ENCODE results near the gene DNPH1. TPM values are rescaled to one million over a fixed set of nuclear protein-coding genes. Genes with fewer than 3 reads are reported as not detected.

Gene DNPH1
- total RNA-seq, 1 donor from 2014 or later, result 39.1 TPM

DNA sequence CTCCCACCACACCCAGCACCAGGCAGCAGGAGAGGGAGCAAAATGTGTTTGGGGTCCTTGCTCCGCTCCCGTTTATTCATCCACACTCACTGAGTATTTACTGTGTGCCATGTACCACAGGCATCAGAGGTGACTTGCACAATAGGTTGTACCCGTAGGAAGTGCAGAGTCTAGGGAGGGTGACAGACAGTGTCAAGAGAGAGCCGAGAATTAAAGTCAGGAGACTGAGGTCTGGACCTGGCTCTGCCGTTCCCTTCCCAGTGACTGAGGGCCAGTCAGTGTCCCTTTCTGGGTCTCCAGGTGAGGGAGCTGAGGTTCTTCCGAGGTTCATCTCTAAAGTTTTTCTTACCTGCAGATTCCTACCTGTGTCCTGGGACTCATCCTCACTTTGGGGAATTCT, 36.3 kb upstream of the DNPH1 start:
- intact Hi-C loops (cut with DNase I), result no loop called here

DNA sequence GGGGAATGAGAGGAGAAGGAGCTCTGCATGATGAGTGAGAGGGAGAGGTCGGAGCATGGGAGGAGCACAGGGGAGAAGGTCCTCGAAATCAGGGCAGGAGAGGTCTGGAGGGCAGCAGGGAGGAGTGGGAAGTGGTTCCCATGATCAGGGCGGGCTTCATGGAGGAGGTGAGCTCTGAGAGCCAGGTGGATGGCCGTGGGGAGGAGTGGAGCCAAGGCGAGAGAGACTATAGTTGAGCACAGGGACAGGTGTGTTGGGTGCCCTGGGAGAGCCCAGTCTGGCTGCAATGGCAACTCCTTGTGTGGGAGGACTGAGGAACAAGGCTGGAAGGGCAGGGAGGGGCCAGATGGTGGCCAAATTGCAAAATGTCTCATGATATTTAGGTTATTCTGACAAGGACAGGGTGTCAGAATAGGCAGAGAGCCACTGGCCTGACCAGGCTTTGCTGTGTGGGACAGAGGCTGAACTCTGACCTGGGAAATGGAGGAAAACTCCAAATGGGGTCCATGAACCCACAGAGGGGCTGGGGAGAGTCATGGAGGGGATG, 35.4 kb upstream of the DNPH1 start:
- Histone ChIP-seq H3K27ac (no peak overlapping the region), H3K4me3 (no peak overlapping the region), H3K27me3 (peaks cover 4% of the 10 kb centered on the region), H3K9me3 (no peaks in the 10 kb centered on the region), H3K4me1 (no peaks in the 10 kb centered on the region), H3K36me3 (no peaks in the 10 kb centered on the region)
- intact Hi-C loops (cut with DNase I), result no loop called here
- TF ChIP-seq, protein P1, sequence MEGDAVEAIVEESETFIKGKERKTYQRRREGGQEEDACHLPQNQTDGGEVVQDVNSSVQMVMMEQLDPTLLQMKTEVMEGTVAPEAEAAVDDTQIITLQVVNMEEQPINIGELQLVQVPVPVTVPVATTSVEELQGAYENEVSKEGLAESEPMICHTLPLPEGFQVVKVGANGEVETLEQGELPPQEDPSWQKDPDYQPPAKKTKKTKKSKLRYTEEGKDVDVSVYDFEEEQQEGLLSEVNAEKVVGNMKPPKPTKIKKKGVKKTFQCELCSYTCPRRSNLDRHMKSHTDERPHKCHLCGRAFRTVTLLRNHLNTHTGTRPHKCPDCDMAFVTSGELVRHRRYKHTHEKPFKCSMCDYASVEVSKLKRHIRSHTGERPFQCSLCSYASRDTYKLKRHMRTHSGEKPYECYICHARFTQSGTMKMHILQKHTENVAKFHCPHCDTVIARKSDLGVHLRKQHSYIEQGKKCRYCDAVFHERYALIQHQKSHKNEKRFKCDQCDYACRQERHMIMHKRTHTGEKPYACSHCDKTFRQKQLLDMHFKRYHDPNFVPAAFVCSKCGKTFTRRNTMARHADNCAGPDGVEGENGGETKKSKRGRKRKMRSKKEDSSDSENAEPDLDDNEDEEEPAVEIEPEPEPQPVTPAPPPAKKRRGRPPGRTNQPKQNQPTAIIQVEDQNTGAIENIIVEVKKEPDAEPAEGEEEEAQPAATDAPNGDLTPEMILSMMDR (IDR thresholded peaks at IDR 0.05), result no peak
- DNase-seq (ENCODE audit: low spot score in 2 of 2), result no peak

More for the DNA sequence above, 36.3 kb upstream of the DNPH1 start:
- TF ChIP-seq, protein P1 (IDR thresholded peaks at IDR 0.05), result no peak
- Histone ChIP-seq H3K9me3 (no peaks in the 10 kb centered on the region), H3K36me3 (no peaks in the 10 kb centered on the region), H3K27me3 (peaks cover 7% of the 10 kb centered on the region), H3K4me1 (no peaks in the 10 kb centered on the region), H3K4me3 (no peak overlapping the region), H3K27ac (no peak overlapping the region)
- DNase-seq (ENCODE audit: low spot score in 2 of 2), result no peak

DNA sequence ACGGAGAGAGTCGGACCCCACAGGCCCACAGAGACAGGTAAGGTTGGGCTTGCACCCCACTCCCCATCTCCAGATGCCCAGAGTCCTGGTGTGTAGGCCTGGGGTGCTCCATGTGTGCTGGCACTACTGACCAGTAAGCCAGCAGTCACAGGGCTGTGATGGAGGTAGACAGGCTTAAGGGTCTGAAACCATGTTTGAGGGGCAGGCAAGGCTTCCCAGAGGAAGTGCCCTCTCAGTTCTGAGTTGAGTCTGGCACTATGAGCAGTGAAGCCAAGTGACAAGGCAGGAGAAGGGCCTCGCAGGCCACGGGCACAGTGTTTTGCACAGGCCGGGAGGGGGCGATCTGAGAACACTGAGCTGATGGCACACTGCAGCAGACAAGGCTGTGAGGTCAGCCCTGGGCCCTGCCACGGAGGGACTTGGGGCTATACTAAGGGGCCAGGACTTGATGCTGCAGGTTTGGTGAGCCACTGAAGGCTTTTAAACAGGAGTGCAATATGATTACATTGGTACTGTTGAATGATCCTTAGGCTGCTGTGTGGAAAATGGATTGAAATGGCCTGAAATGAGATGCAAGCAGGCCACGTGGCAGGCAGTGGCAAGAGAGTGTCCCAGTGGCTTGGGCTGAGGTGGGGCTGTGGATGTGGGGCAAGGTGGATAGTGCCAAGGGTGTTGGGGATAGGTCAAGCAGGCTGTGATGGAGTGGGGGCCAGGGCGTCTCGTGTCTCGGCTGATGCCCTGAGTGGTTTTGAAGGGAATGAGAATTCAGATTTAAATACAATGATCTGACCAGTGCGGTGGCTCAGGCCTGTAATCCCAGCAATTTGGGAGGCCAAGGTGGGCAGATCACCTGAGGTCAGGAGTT, 34.3 kb upstream of the DNPH1 start:
- Histone ChIP-seq H3K4me1 (no peaks in the 10 kb centered on the region), H3K4me3 (no peak overlapping the region), H3K27ac (no peak overlapping the region), H3K36me3 (no peaks in the 10 kb centered on the region), H3K9me3 (no peaks in the 10 kb centered on the region), H3K27me3 (no peaks in the 10 kb centered on the region)
- DNase-seq (ENCODE audit: low spot score in 2 of 2), result peak in 1 of 2 donors; percentile 74
- TF ChIP-seq, protein P1 (IDR thresholded peaks at IDR 0.05), result peak; percentile 42 to 58 (median 47)
- intact Hi-C loops (cut with DNase I), result no loop called here

DNA sequence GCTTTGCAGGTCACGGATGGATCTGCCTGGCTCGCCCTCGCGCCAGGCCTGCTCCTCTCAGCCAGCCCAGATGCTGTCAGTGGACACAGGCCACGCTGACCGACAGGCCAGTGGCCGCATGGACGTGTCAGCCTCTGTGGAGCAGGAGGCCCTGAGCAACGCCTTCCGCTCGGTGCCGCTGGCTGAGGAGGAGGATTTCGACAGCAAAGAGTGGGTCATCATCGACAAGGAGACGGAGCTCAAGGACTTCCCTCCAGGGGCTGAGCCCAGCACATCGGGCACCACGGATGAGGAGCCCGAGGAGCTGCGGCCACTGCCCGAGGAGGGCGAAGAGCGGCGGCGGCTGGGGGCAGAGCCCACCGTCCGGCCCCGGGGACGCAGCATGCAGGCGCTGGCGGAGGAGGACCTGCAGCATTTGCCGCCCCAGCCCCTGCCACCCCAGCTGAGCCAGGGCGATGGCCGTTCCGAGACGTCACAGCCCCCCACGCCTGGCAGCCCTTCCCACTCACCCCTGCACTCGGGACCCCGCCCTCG, 33.6 kb upstream of the DNPH1 start:
- H3K36me3 ChIP-seq, result no peaks in the 10 kb centered on the region
- intact Hi-C loops (cut with DNase I), result no loop called here
- H3K27ac ChIP-seq, result no peak overlapping the region
- H3K27me3 ChIP-seq, result no peaks in the 10 kb centered on the region
- no peak overlapping the region for H3K4me3 ChIP-seq
- DNase-seq (ENCODE audit: low spot score in 2 of 2), result no peak
- TF ChIP-seq, protein P1 (IDR thresholded peaks at IDR 0.05), result no peak
- no peaks in the 10 kb centered on the region for H3K9me3 ChIP-seq
- H3K4me1 ChIP-seq, result no peaks in the 10 kb centered on the region

DNA sequence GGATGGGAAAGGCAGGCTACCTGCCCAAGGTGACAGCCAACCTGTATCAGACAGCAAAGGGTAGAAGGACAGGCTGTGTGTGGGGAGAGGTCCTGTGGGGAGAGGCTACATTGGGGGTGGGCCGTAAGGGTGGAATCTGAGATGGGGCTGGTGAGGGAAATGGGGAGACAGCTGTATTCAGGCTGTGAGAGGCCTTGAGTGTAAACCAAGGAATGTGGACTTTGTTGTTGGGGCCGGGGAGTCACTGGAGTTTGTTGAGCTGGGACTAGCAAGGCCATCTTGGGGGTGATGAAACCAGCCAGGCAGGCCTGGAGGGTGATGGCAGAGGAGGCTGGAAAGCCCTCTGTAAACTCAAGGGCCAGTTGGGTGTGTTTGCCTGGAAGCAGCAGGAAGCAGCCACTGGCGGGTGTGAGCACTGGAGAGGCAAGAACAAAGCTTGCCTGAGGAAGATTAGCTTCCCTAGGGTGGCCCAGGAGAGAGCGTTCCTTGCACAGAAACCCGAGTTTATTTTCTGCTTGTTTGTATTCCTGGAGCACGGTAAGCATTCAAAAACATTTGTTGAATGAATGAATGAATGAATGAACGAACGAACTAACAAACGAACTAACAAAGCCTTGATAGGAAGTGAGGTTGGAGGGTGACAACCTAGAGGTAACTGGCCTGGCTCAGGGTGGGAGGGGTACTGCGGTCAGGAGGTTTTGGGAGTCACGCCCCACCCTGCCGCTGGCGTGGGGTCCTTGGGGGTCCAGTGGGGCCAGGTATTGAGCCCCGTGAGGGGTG, 32.9 kb upstream of the DNPH1 start:
- no peak overlapping the region for H3K27ac ChIP-seq
- TF ChIP-seq, protein P1 (IDR thresholded peaks at IDR 0.05), result no peak
- intact Hi-C loops (cut with DNase I), result no loop called here
- H3K27me3 ChIP-seq, result no peaks in the 10 kb centered on the region
- no peak for DNase-seq (ENCODE audit: low spot score in 2 of 2)
- no peak overlapping the region for H3K4me3 ChIP-seq
- H3K36me3 ChIP-seq, result no peaks in the 10 kb centered on the region
- no peaks in the 10 kb centered on the region for H3K4me1 ChIP-seq
- no peaks in the 10 kb centered on the region for H3K9me3 ChIP-seq

All from ascending aorta (tissue), 2 donors.